HG03097 (cell line): ENCODE results near the gene LSS.
"Not testable (repeated sequence)": the region's sequence is repeated elsewhere in the genome, so short reads cannot be mapped to it uniquely, and the experiment has no call there.

Experiments used
- ATAC-seq: cut with Tn5 transposase; IDR thresholded peaks from one replicate; pipeline ENCODE4 v1.9.1; 2021; ENCODE audit not compliant: unreplicated experiment, low FRiP score

Gene LSS

GRCh38 chr21:46188226-46189212 lies 40.1 kb downstream of the LSS start:
- no peak for ATAC-seq

GRCh38 chr21:46187814-46188213 lies 40.8 kb downstream of the LSS start:
- no peak for ATAC-seq

GRCh38 chr21:46187261-46187660 lies 41.3 kb downstream of the LSS start:
- no peak for ATAC-seq

DNA sequence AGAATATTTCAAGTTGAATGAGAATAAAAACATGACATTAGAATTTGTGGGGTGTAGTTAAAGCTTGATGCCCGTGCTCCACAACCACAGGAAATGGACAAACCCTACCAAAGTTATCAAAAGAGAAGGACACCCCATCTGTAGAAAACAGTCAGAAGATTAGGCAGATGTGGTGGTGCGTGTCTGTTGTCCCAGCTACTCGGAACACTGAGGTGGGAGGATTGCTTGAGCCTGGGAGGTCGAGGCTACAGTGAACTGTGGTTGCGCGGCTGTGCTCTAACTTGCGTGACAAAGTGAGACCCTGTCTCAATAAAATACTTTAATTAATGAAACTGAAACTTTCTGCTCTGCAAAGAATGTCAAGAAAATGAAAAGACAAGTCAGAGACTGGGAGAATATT lies 42.9 kb downstream of the LSS start:
- no peak for ATAC-seq

DNA sequence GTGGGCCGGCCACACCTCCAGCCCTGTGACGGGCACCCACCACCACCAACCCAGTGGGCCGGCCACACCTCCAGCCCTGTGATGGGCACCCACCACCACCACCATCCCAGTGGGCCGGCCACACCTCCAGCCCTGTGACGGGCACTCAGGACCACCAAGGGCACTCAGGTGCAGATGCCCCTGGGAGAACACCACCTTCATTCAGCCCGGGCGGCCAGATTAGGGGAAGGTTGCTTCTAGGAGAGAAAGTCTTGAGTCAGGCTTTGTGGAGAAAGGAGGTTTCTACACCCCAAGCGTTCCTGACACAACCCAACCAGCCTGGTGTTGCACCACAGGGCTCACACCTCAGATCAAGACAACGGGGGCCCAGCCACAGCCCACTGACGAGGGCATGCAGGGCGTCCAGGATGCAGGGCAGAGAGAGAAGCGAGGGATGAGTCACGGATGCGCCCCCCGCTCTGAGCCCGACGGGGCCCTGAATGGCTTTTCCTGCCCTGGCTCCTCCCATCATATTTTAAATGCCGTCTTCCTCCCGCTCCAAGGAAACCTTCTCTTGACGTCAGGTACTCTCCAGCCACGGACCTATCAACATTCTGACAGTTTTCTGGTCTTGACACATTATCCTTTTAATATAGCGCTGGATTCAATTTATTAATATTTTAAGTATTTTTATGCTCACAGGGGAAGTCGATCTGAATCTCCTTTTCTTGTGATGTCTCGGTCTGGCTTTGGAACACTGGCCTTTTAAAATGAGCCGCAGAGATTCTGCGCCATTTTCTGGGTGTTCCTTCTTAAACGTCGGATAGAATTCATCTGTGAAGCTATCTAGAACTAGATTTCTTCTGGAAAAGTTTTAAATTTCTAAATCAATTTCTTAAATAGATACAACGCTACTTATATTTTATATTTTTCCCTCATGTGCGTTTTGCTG lies 43.7 kb downstream of the LSS start:
- no peak for ATAC-seq

DNA sequence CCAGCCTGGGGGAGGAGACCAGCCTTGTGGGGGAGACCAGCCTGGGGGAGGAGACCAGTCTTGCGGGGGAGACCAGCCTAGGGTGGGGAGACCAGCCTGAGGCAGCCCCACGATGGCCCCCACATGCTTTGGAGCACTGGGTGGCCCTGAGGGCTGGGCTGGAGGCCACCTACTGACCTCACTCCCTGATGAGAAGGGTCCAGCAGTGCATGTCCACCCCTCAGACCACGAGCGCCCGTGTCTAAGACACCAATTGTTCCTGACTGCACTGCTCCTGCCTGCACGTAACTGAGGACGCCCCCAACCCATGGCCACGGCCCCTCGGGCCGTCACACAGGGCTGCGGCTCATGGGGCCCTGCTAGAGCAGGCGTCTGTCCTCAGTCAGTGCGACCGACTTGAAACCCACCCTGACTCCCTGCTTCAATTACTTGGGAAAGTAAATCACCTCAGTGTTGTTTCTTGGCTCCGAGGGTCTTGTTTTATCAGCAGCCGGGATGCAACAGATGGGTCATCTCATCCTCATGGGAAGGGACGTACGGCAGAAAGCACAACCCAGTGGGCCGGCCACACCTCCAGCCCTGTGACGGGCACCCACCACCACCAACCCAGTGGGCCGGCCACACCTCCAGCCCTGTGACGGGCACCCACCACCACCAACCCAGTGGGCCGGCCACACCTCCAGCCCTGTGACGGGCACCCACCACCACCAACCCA lies 44.5 kb downstream of the LSS start, which contains the start of gene SPATC1L:
Gene SPATC1L (minus strand): TSS at position 550 of the 715 bp plus-strand sequence. CDS start 1,643 bp downstream, outside the sequence.
- ATAC-seq, result no peak

GRCh38 chr21:46183337-46183909 lies 45.2 kb downstream of the LSS start:
- not testable (repeated sequence) for ATAC-seq

- ATAC-seq, result no peak
Observed at GRCh38 chr21:46182548-46183336, 45.8 kb downstream of the LSS start.

DNA sequence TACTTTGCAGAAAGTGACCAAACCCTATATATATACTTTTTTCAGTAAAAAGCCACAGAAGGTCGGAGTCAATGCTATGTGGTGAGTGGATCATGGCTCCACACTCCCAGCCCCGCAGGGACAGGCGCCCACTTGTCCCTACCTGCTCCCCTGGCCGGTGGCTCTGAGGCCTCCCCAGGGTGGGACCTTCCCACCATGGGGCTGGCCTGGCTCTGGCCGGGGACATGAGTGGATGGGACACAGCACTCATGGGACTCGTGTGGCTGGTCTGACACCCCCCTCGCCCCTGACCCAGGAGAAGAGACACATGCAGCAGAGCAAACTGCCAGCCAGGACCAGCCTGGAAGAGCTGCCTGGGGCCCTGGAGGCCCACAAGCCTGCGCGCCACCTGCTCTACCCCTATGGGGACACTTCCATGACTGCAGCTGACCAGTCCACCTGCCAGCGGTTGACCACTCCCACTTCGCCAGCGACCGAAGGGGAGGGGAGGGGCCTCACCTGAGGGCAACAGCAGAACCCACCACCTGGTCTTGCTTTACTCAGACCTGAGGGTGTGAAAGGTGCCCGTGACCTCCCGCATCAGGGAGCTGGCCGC lies 46.5 kb downstream of the LSS start:
- ATAC-seq, result no peak

- ATAC-seq, result no peak
Observed at GRCh38 chr21:46181436-46181835, 47.1 kb downstream of the LSS start.

DNA sequence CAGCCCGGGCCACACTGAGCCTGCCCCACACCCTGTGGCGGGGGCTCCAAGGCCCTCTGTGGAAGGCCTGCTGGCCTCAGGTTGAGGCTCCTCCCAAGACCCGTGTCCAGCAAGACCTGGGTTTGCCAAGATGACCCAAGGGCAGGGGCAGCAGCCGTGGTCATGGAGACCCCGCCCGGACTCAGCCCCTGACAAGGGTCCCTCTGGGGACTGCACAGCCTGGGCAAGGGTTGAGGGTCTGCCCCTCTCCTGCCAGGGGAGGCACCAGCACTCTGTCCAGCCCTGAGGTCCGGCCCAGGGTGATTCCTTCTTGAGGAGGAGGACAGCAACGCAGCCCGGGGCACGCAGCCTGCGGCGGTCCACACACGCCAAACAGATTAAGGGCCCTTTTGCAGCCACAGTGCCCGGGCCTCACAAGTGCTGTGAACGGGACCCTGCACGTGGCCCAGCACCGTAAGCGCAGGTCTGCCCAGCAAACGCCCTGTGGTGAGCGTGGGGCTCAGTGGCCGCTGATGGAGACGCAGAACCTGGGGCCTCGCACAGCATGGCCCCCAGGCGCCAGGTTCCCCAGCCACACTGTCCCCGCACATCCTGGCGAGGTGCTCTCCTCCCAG lies 47.7 kb downstream of the LSS start:
- ATAC-seq, result no peak

DNA sequence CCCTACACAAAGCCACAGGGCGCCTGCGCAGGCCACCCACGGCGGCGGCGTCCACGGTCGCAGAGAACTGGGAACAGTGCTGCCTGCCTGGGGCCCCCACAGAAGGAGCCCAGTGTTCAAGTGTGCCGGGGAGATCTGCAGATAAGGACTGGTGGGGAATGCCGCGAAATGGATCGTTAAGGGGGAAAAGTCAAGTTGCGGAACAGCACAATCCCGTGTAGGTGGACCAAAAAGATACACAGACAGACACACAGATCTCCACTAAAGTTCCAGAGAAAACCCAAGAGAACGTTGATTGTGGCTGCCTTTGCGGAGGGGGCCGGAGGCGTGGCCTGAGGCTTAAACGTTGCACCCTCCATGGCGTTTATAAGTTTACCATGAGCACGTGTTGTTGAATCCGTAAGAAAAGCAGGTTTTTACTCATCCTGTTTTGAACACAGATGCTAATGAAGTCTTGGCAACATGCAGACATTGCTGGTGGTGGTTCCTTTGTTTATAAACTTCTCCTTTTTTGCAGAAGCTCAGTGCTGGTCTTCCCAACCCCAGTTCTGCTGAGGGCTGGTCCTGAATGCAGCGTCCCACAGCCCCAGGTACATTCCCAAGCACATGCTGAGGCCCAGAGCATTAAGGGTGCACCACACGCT lies 48.4 kb downstream of the LSS start:
- ATAC-seq, result no peak

DNA sequence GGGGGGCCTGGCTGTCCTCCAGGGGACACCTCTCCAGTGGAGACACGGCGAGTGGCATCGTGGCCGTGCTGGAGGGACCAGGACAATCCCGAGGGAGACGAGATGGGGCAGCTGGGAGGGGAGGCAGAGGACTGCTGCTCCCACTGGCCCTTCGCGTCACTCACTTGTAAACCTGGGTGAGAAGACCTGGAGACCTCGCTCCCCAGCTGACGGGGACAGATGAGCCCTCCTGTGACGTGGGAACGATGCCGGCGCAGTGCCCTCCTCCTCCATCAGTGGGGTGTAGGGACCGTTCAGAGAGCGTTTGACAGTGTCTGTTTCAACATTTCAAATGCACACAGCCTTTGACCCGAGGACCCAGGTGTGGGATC lies 48.9 kb downstream of the LSS start:
- ATAC-seq, result no peak

DNA sequence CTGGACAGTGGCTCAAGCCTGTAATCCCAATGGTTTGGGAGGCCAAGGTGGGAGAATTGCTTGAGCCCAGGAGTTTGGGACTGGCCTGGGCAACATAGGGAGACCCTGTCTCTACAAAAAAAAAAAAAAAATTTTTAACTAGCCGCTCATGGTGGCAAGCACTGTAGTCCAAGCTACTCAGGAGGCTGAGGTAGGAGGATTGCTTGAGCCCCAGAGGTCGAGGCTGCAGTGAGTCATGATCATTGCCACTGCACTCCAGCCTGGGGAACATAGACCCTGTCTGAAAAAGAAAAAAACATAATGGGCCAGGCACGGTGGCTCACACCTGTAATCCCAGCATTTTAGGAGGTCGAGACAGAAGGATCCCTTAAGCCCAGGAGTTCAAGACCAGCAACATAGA lies 49.6 kb downstream of the LSS start:
- no peak for ATAC-seq

DNA sequence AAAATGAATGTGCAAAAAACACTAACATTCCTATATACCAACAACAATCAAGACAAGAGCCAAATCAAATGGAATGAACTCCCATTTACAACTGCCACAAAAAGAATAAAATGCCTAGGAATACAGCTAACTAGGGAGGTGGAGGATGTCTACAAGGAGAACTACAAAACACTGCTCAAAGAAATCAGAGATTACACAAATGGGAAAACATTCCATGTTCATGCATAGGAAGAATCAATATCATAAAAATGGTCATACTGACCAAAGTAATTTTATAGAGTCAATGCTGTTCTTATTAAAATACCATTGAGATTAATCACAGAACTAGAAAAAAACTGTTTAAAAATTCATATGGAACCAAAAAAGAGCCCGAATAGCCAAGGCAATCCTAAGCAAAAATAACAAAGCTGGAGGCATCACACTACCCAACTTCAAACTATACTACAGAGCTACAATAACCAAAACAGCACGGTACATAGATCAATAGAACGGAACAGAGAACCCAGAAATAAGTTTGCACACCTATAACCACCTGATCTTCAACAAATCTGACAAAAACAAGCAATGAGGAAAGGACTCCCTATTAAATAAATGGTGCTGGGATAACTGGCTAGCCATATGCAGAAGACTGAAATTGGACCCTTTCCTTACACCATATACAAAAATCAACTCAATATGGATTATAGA lies 52.0 kb downstream of the LSS start:
- ATAC-seq, result not testable (repeated sequence)

- no peak for ATAC-seq
Observed at GRCh38 chr21:46173573-46173972, 55.0 kb downstream of the LSS start.

- ATAC-seq, result no peak
Observed at GRCh38 chr21:46172863-46173528, 55.6 kb downstream of the LSS start.
